Effector memory CD8-positive, alpha-beta T cell (primary cell): ENCODE data around the gene B4GALNT1.
"Not testable (repeated sequence)": the region's sequence is repeated elsewhere in the genome, so short reads cannot be mapped to it uniquely, and the experiment has no call there.

Experiments used
- ATAC-seq: fragments of 150-1000 bp; cut with Tn5 transposase; replicated peaks from 2 replicates; pipeline ENCODE4 v1.10.0; 2021; ENCODE audit warnings: mild to moderate bottlenecking, moderate library complexity
- DNase-seq, 3 experiments: peaks; one replicate each; pipeline ENCODE4 v3.0.0; 2021
- H3K27ac Mint-ChIP-seq, 2 donors: one replicate each; pipeline ENCODE4 v1.8.0; 2022; ENCODE audit warnings: mild to moderate bottlenecking in 2 of 2, mixed read lengths in 2 of 2, moderate library complexity in 2 of 2
- H3K27me3 Mint-ChIP-seq, 2 donors: one replicate each; pipeline ENCODE4 v1.8.0; 2022; ENCODE audit warnings: mixed read lengths in 2 of 2
- H3K36me3 Mint-ChIP-seq: one replicate; pipeline ENCODE4 v1.8.0; 2022; ENCODE audit warnings: mild to moderate bottlenecking, moderate library complexity, mixed read lengths; ENCODE audit not compliant: insufficient read depth
- H3K4me1 Mint-ChIP-seq, 2 donors: one replicate each; pipeline ENCODE4 v1.8.0; 2022; ENCODE audit warnings: low read depth in 2 of 2, mixed read lengths in 2 of 2
- H3K4me3 Mint-ChIP-seq, 2 donors: one replicate each; pipeline ENCODE4 v1.8.0; 2022; ENCODE audit warnings: mild to moderate bottlenecking in 2 of 2, mixed read lengths in 2 of 2, moderate library complexity in 2 of 2
- H3K9me3 Mint-ChIP-seq, 2 donors: one replicate each; pipeline ENCODE4 v1.8.0; 2022; ENCODE audit warnings: mixed read lengths in 2 of 2

B4GALNT1 gene

GRCh38 chr12:57655541-57656240 is 22.7 kb upstream of the B4GALNT1 start:
- no peak overlapping the region for H3K4me3 Mint-ChIP-seq
- H3K9me3 Mint-ChIP-seq, result peaks cover 0 to 1% of the 10 kb centered on the region in 2 donors
- H3K27ac Mint-ChIP-seq, result no peak overlapping the region
- ATAC-seq (no peak), DNase-seq (no peak)
- peaks cover 13 to 24% of the 10 kb centered on the region in 2 donors for H3K27me3 Mint-ChIP-seq
- H3K4me1 Mint-ChIP-seq, result no peaks in the 10 kb centered on the region
- H3K36me3 Mint-ChIP-seq, result no peaks in the 10 kb centered on the region

GRCh38 chr12:57654042-57654441 is 21.0 kb upstream of the B4GALNT1 start:
- Mint-ChIP-seq H3K36me3 (no peaks in the 10 kb centered on the region), H3K4me3 (no peak overlapping the region), H3K27ac (no peak overlapping the region), H3K4me1 (no peaks in the 10 kb centered on the region), H3K27me3 (peaks cover 15 to 16% of the 10 kb centered on the region in 2 donors), H3K9me3 (peaks cover 0 to 1% of the 10 kb centered on the region in 2 donors)
- DNase-seq (no peak), ATAC-seq (no peak)

DNA sequence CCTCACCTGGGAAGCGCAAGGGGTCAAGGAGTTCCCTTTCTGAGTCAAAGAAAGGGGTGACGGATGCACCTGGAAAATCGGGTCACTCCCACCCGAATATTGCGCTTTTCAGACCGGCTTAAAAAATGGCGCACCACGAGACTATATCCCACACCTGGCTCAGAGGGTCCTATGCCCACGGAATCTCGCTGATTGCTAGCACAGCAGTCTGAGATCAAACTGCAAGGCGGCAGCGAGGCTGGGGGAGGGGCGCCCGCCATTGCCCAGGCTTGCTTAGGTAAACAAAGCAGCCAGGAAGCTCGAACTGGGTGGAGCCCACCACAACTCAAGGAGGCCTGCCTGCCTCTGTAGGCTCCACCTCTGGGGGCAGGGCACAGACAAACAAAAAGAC is 13.7 kb upstream of the B4GALNT1 start:
- H3K4me1 Mint-ChIP-seq, H3K36me3 Mint-ChIP-seq, DNase-seq, ATAC-seq, H3K4me3 Mint-ChIP-seq, H3K27ac Mint-ChIP-seq, H3K9me3 Mint-ChIP-seq: not testable (repeated sequence)
- peaks cover 10% of the 10 kb centered on the region in 2 donors for H3K27me3 Mint-ChIP-seq

GRCh38 chr12:57645990-57646658 is 13.1 kb upstream of the B4GALNT1 start:
- not testable (repeated sequence) for H3K4me3 Mint-ChIP-seq, H3K9me3 Mint-ChIP-seq, H3K4me1 Mint-ChIP-seq, ATAC-seq, DNase-seq, H3K36me3 Mint-ChIP-seq, H3K27ac Mint-ChIP-seq
- H3K27me3 Mint-ChIP-seq, result peaks cover 14 to 15% of the 10 kb centered on the region in 2 donors

GRCh38 chr12:57641699-57642442 is 8.9 kb upstream of the B4GALNT1 start:
- no peaks in the 10 kb centered on the region for H3K4me1 Mint-ChIP-seq
- no peaks in the 10 kb centered on the region for H3K36me3 Mint-ChIP-seq
- DNase-seq, result no peak
- H3K27me3 Mint-ChIP-seq, result peaks cover 8 to 35% of the 10 kb centered on the region in 2 donors
- H3K27ac Mint-ChIP-seq, result no peak overlapping the region
- ATAC-seq, result no peak
- no peaks in the 10 kb centered on the region for H3K9me3 Mint-ChIP-seq
- no peak overlapping the region for H3K4me3 Mint-ChIP-seq

DNA sequence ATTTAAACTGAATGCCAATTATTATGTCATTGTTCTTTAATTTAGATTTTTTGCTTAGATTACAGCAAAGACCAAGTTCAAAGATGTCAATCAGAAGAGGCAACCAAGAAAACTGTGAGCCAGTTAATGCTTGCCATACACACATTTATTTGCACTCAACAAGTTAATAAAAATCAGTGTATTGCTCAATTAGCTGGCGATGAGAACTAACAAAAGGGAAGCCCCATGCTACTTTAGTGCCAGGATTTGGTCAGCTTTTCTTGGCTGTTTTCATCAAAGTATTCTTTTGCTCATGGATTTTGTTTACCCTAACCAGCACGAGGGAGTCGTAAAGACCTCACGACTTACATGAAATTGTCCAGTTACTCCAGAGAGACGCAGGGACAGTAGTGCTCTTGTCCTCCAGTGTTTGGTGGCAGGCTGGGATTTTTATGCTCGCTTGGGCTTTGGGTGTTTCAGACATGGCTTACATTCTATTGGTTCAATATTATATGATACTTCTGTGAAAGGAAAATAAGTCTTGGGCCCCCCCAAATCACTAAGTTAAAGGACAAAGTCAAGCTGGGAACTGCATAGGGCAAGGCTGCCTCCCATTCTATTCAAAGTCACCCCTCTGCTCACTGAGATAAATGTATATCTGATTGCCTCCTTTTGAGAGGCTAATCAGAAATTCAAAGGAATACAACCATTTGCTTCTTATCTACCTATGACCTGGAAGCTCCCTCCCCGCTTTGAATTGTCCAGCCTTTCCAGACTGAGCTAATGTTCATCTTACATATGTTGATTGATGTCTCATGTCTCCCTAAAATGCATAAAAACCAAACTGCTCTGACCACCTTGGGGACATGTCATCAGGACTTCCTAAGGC is 7.4 kb upstream of the B4GALNT1 start:
- H3K27ac Mint-ChIP-seq, result no peak overlapping the region
- H3K36me3 Mint-ChIP-seq, result no peaks in the 10 kb centered on the region
- ATAC-seq (no peak), DNase-seq (no peak)
- H3K9me3 Mint-ChIP-seq, result no peaks in the 10 kb centered on the region
- no peaks in the 10 kb centered on the region for H3K4me1 Mint-ChIP-seq
- H3K4me3 Mint-ChIP-seq, result no peak overlapping the region
- peaks cover 8 to 39% of the 10 kb centered on the region in 2 donors for H3K27me3 Mint-ChIP-seq

DNA sequence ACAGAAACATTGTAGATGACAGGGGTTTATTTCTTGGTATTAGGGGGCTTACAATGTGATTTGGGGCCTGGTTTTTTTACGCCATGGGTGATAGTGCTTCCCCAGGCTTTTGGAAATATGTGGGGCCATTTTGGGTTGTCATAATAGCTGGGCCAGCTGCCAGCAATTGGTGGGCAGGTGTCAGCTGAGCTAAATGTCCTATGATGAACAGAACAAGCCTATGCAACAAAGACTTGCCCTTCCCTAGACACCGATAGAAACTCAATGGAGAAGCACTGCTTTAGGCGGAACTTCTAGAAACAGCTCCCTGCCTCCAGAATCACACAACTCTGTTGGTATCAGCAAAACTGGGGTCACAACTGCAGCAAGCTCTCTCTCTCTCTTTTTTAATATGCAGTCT is 5.1 kb upstream of the B4GALNT1 start:
- H3K4me3 Mint-ChIP-seq, result no peak overlapping the region
- H3K4me1 Mint-ChIP-seq, result peaks cover 1 to 4% of the 10 kb centered on the region in 2 donors
- H3K36me3 Mint-ChIP-seq, result no peaks in the 10 kb centered on the region
- H3K9me3 Mint-ChIP-seq, result no peaks in the 10 kb centered on the region
- DNase-seq, result no peak
- ATAC-seq, result no peak
- H3K27me3 Mint-ChIP-seq, result peaks cover 13 to 62% of the 10 kb centered on the region in 2 donors
- H3K27ac Mint-ChIP-seq, result no peak overlapping the region

DNA sequence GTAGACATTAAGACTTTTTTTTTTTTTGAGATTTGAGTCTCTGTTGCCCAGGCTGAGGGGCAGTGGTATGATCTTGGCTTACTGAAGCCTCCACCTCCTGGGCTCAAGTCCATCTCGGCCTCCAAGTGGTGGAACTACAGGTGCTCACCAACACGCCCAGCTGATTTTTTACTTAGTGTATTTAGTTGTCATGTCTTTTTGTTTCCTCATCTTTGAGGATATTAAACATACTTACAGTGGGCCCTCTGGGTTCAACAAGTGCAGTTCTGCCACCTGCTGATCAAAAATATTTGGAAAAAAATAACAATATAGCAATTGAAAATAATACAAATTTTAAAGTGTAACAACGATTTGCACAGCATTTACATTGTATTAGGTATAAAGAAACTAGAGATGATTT is 4.4 kb upstream of the B4GALNT1 start:
- H3K27ac Mint-ChIP-seq, result no peak overlapping the region
- H3K4me3 Mint-ChIP-seq, result no peak overlapping the region
- H3K27me3 Mint-ChIP-seq, result peaks cover 15 to 63% of the 10 kb centered on the region in 2 donors
- DNase-seq (no peak), ATAC-seq (no peak)
- no peaks in the 10 kb centered on the region for H3K36me3 Mint-ChIP-seq
- H3K4me1 Mint-ChIP-seq, result peaks cover 2 to 4% of the 10 kb centered on the region in 2 donors
- no peaks in the 10 kb centered on the region for H3K9me3 Mint-ChIP-seq

- not testable (repeated sequence) for ATAC-seq, H3K27ac Mint-ChIP-seq, H3K9me3 Mint-ChIP-seq, DNase-seq, H3K4me1 Mint-ChIP-seq, H3K4me3 Mint-ChIP-seq, H3K36me3 Mint-ChIP-seq
- H3K27me3 Mint-ChIP-seq, result peaks cover 18 to 63% of the 10 kb centered on the region in 2 donors
Measured at GRCh38 chr12:57636731-57637130, 3.7 kb upstream of the B4GALNT1 start.

DNA sequence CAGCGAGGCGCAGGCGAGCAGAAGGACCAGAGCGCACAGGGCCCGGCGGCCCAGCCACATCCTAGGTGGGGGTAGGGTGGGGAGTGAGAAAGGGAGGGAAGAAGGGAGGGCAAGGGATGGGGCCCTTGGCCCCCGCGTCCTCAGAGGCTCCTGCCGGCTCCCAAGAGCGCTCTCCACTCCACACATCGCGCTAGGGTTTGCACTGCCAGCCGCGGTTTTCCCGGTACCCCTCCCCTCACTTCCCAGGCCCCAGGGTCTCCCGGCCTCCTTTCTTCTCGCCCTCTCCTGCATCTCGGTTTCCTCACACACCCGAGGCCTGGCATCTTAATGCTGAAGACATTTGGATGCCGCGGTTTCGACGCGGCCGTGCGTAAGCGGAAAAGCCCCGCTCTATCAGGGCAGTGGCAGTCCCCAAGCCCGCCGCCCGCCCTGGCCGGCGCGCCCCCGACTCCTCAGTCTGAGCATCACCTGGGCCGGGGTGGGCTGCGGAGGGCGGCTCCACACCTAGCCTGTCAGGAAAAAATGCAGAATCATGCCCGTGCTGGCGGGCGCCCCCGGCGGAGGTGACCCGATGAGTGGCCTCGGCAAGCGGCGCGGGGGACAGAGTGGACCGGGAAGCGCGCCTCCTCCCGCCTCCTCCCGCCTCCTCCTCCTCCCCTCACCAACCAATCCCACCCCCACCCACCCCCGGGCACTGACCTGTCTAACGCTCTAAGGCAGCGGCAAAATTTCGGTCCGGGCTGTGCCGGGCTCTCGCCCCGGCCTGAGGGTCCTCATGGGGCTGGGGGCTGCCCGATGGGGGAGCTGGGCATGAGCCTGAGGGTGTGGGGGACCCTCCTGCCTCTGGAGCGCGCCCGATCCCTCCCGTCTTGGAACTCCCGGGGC is 686 bp downstream of the B4GALNT1 start:
- Mint-ChIP-seq H3K27ac (peak overlapping the region in 1 of 2 donors; percentile 29), H3K4me1 (peaks cover 9 to 10% of the 10 kb centered on the region in 2 donors), H3K9me3 (no peaks in the 10 kb centered on the region), H3K36me3 (no peaks in the 10 kb centered on the region), H3K27me3 (peaks cover 36 to 72% of the 10 kb centered on the region in 2 donors), H3K4me3 (peak overlapping the region; percentile 71 to 75)
- ATAC-seq, result peak; percentile 51
- no peak for DNase-seq

DNA sequence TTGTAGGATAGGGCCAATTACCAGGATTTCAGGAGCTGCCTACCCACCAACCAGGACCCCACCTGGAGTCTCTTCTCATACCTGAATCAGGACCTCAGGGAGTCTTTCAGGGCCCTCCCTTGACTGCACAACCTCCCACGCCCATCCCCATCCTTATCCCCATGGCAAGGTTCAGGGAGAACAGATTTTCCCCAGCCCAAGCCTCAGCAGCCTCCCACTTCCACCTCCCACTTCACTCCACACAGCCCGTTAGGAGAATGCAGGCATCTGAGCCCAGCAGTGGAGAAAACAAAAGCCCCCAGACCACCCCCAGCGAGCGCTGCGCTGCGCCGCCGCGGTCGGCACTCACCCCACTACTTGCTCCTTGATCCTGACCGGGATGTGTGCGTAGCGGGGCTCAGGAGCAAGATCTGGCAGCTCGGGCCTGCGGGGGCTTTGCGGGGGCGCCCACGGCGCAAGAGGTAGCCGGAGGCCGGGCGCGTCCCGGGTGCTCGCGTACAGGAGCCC is 1.4 kb downstream of the B4GALNT1 start:
- DNase-seq (no peak), ATAC-seq (no peak)
- Mint-ChIP-seq H3K4me1 (peaks cover 9 to 14% of the 10 kb centered on the region in 2 donors), H3K4me3 (peak overlapping the region; percentile 42 to 75), H3K36me3 (peaks cover 2% of the 10 kb centered on the region), H3K27me3 (peaks cover 43 to 79% of the 10 kb centered on the region in 2 donors), H3K9me3 (no peaks in the 10 kb centered on the region), H3K27ac (no peak overlapping the region)

- Mint-ChIP-seq H3K4me3 (peak overlapping the region in 1 of 2 donors; percentile 42), H3K27me3 (peaks cover 50 to 86% of the 10 kb centered on the region in 2 donors)
Measured at GRCh38 chr12:57630891-57631433, 2.0 kb downstream of the B4GALNT1 start.

More at GRCh38 chr12:57630891-57631433, 2.0 kb downstream of the B4GALNT1 start:
- ATAC-seq (no peak), DNase-seq (no peak)
- peaks cover 9 to 14% of the 10 kb centered on the region in 2 donors for H3K4me1 Mint-ChIP-seq
- no peaks in the 10 kb centered on the region for H3K9me3 Mint-ChIP-seq
- H3K27ac Mint-ChIP-seq, result no peak overlapping the region
- peaks cover 2% of the 10 kb centered on the region for H3K36me3 Mint-ChIP-seq
